Measurements from ENCODE around the gene DHCR24.

DHCR24 gene

GRCh38 chr1:54861070-54861761, 25.8 kb downstream of the DHCR24 start:
- H3K4me3 ChIP-seq (ENCODE audit: low read length): no peak overlapping the region
- no peak for TF ChIP-seq ZNF274 (IDR thresholded peaks at IDR 0.05; ENCODE audit: low read depth, low read length)

- TF ChIP-seq ZNF274 (IDR thresholded peaks at IDR 0.05; ENCODE audit: low read depth, low read length): no peak
- H3K4me3 ChIP-seq (ENCODE audit: low read length): no peak overlapping the region
Measured at GRCh38 chr1:54859700-54860391, 27.1 kb downstream of the DHCR24 start.

GRCh38 chr1:54857746-54858561, 29.0 kb downstream of the DHCR24 start:
- no peak overlapping the region for H3K4me3 ChIP-seq (ENCODE audit: low read length)
- TF ChIP-seq ZNF274 (IDR thresholded peaks at IDR 0.05; ENCODE audit: low read depth, low read length): no peak

GRCh38 chr1:54857141-54857540, 29.9 kb downstream of the DHCR24 start:
- TF ChIP-seq ZNF274 (IDR thresholded peaks at IDR 0.05; ENCODE audit: low read depth, low read length): no peak
- no peak overlapping the region for H3K4me3 ChIP-seq (ENCODE audit: low read length)

GRCh38 chr1:54854381-54855020, 32.5 kb downstream of the DHCR24 start:
- no peak for TF ChIP-seq ZNF274 (IDR thresholded peaks at IDR 0.05; ENCODE audit: low read depth, low read length)

GRCh38 chr1:54853793-54854370, 33.1 kb downstream of the DHCR24 start:
- no peak for TF ChIP-seq ZNF274 (IDR thresholded peaks at IDR 0.05; ENCODE audit: low read depth, low read length)
- H3K4me3 ChIP-seq (ENCODE audit: low read length): no peak overlapping the region

More at GRCh38 chr1:54854381-54855020, 32.5 kb downstream of the DHCR24 start:
- H3K4me3 ChIP-seq (ENCODE audit: low read length): no peak overlapping the region

GRCh38 chr1:54853096-54853792, 33.8 kb downstream of the DHCR24 start:
- TF ChIP-seq ZNF274 (IDR thresholded peaks at IDR 0.05; ENCODE audit: low read depth, low read length): no peak
- H3K4me3 ChIP-seq (ENCODE audit: low read length): no peak overlapping the region

GRCh38 chr1:54851936-54852524, 35.0 kb downstream of the DHCR24 start:
- no peak for TF ChIP-seq ZNF274 (IDR thresholded peaks at IDR 0.05; ENCODE audit: low read depth, low read length)
- no peak overlapping the region for H3K4me3 ChIP-seq (ENCODE audit: low read length)

GRCh38 chr1:54851406-54851805, 35.6 kb downstream of the DHCR24 start:
- no peak overlapping the region for H3K4me3 ChIP-seq (ENCODE audit: low read length)
- TF ChIP-seq ZNF274 (IDR thresholded peaks at IDR 0.05; ENCODE audit: low read depth, low read length): no peak

- no peak overlapping the region for H3K4me3 ChIP-seq (ENCODE audit: low read length)
- no peak for TF ChIP-seq ZNF274 (IDR thresholded peaks at IDR 0.05; ENCODE audit: low read depth, low read length)
Measured at GRCh38 chr1:54850737-54851136, 36.3 kb downstream of the DHCR24 start.

- no peak overlapping the region for H3K4me3 ChIP-seq (ENCODE audit: low read length)
- TF ChIP-seq ZNF274 (IDR thresholded peaks at IDR 0.05; ENCODE audit: low read depth, low read length): no peak
Measured at GRCh38 chr1:54850069-54850730, 36.8 kb downstream of the DHCR24 start.
